ENCODE measurements around the gene SMIM20.

Gene SMIM20

DNA sequence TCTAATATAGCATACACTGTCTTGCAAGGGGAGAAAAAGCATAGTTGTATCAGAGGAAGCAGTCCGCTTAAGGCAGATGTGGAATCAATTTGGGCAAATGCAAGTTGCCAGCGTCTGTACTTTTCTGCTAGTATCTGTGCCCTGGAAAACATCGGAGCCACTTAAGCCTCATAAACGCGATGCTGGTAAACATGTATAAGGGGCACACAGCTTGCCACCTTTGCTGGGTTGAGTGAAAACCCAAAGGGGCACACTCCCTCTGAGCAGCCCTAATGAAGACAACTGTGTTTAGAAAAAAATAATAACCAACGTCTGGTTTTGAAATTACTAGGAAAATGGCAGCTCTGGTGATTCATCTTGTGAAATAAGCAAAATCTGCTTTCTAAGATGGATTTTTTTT lies 24.3 kb downstream of the SMIM20 start:
- no peak for DNase-seq (ENCODE audit: low read depth)

GRCh38 chr4:25938787-25939186 lies 24.8 kb downstream of the SMIM20 start:
- peak; percentile 36 for DNase-seq (ENCODE audit: low read depth)
- no peak overlapping the region for H3K4me3 ChIP-seq (ENCODE audit: low read depth, low read length)
- no peak for TF ChIP-seq CTCF (conservative IDR thresholded peaks at IDR 0.05; ENCODE audit: low read depth, low read length)

More for the DNA sequence above, 24.3 kb downstream of the SMIM20 start:
- H3K4me3 ChIP-seq (ENCODE audit: low read depth, low read length), result no peak overlapping the region
- TF ChIP-seq CTCF (conservative IDR thresholded peaks at IDR 0.05; ENCODE audit: low read depth, low read length), result no peak

GRCh38 chr4:25939330-25939729 lies 25.3 kb downstream of the SMIM20 start:
- no peak for DNase-seq (ENCODE audit: low read depth)
- TF ChIP-seq CTCF (conservative IDR thresholded peaks at IDR 0.05; ENCODE audit: low read depth, low read length), result no peak

DNA sequence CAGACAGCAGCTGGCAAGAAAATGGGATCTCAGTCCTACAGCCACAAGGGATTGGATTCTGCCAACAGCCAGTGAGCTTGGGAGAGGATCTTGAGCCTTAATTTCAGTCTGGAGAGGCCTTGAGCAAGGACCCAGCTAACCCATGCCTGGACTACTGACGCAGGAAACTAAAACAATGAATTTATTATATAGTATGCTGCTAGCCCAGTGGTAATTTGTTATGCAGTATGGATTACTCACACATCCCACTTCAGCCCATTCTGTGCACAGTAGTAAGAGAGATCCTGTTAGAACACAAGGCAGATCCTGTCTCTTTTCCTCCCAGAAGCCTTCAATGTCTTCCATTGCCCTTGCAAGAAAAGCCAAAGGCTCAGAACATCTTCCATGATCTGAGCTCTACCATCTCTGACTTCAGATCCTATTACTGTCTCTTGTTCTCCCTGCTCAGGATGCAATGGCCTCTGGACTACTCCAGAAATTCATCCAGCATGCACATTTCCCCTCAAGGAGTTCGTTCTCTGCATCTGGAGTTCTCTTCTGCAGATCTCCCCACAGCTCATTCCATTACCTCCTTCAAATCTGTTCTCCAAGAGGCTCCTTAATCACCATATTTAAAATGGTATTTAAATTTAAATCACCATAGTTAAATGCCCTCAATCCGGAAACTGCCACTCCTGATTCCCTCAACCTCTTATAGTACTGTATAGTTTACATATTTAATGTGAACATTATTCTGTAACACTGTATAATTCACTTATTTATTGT lies 27.6 kb downstream of the SMIM20 start:
- no peak for DNase-seq (ENCODE audit: low read depth)
- TF ChIP-seq CTCF (conservative IDR thresholded peaks at IDR 0.05; ENCODE audit: low read depth, low read length), result no peak
- no peak overlapping the region for H3K4me3 ChIP-seq (ENCODE audit: low read depth, low read length)

More at GRCh38 chr4:25939330-25939729, 25.3 kb downstream of the SMIM20 start:
- no peak overlapping the region for H3K4me3 ChIP-seq (ENCODE audit: low read depth, low read length)

DNA sequence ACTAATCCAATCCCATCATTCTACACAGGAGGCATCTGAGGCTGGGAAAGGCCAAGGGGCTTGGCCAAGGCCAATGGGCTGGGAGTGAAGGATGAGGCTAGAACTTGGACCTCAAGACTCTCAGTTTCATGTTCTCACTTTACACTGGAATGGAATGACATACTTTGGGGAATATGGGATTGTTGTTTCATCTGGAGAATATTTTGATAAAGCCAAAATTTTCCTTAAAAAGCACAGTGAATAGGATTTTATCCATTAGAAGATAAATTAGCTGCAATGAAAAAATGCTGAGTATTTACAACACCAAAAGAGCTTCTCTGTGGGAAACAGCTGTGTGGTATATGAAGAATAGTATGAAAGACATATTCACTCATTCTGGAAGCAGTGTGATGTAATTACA lies 29.3 kb downstream of the SMIM20 start:
- no peak for DNase-seq (ENCODE audit: low read depth)
- no peak overlapping the region for H3K4me3 ChIP-seq (ENCODE audit: low read depth, low read length)
- no peak for TF ChIP-seq CTCF (conservative IDR thresholded peaks at IDR 0.05; ENCODE audit: low read depth, low read length)

DNA sequence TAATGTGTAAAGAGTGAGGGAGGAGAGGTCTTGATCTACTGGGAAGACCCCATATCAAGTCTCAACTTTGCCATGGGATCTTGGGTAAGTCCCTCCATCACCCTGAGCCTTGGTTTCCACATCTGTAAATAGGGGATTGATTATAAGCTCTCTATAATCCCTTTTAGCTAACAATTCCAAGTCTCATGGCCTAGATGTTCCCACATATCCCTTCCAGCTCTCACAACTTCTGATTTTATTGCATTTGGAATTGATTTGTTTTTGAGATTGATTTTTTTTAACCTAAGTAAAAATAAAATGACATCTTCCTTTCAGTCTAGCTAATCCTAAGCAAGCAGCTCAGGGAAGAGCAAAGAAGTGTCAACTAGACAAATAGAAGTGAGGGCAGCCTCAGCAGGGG lies 29.8 kb downstream of the SMIM20 start:
- no peak overlapping the region for H3K4me3 ChIP-seq (ENCODE audit: low read depth, low read length)
- no peak for TF ChIP-seq CTCF (conservative IDR thresholded peaks at IDR 0.05; ENCODE audit: low read depth, low read length)
- no peak for DNase-seq (ENCODE audit: low read depth)

DNA sequence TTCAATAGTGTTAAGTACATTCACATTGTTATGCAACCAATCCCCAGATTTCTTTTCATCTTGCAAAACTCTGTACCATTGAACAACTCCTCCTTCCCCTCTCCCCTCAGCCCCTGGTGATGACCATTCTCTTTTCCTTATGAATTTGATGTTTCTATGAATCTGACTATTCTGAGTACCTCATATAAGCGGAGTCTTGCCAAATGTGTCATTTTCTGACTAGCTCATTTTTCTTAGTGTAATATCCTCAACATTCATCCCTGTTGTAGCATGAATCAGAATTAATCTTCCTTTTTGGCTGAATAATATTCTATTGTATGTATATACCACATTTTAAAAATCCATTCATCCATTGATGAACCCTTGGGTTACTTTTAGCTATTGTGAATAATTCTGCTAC lies 34.0 kb downstream of the SMIM20 start:
- no peak for TF ChIP-seq CTCF (conservative IDR thresholded peaks at IDR 0.05; ENCODE audit: low read depth, low read length)
- no peak for DNase-seq (ENCODE audit: low read depth)
- H3K4me3 ChIP-seq (ENCODE audit: low read depth, low read length), result no peak overlapping the region
